GM12891 (cell line): Measurements from ENCODE around the gene COA1.

Experiments
- PAX5 ChIP-seq: IDR thresholded peaks from 2 replicates; pipeline ENCODE4 v1.6.1; 2011; ENCODE audit warnings: low read length, moderate library complexity, mild to moderate bottlenecking; ENCODE audit not compliant: insufficient read depth, severe bottlenecking
- POLR2A ChIP-seq: IDR thresholded peaks from 2 replicates; pipeline ENCODE4 v1.6.1; 2011; ENCODE audit warnings: low read depth, low read length, control low read depth
- POLR2AphosphoS5 ChIP-seq: IDR thresholded peaks from 2 replicates; pipeline ENCODE4 v1.6.1; 2011; ENCODE audit warnings: low read depth, low read length, control low read depth
- SPI1 ChIP-seq: IDR thresholded peaks from 2 replicates; pipeline ENCODE4 v1.6.1; 2011; ENCODE audit warnings: low read depth, low read length, control low read depth
- TAF1 ChIP-seq: IDR thresholded peaks from 2 replicates; pipeline ENCODE4 v1.6.1; 2011; ENCODE audit warnings: low read depth, low read length, control low read depth

DNA sequence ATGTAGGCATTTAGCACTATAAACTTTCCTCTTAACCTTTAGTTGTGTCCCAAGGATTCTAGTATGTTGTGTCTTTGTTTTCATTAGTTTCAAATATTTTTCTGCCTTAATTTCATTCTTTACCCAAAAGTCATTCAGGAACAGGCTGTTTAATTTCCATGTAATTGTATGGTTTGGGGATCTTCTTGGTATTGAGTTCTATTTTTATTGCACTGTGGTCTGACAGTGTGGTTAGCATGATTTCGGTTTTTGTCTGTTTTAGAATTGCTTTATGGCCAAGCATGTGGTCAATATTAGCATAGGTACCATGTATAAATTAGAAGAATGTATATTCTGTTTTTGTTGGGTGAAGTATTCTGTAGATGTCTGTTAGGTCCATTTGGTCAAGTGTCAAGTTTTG lies 26.3 kb downstream of the COA1 start:
- TF ChIP-seq POLR2A, result no peak
- TF ChIP-seq POLR2AphosphoS5, result no peak
- no peak for TF ChIP-seq SPI1
- TF ChIP-seq TAF1, result no peak
- TF ChIP-seq PAX5, result no peak
